Kidney glomerular epithelial cell (primary cell): ENCODE data around the gene ULK3.

Experiments used
- DNase-seq: peaks from one replicate; lab custom pipeline; 2025; lab: John Stamatoyannopoulos, UW

ULK3 gene

DNA sequence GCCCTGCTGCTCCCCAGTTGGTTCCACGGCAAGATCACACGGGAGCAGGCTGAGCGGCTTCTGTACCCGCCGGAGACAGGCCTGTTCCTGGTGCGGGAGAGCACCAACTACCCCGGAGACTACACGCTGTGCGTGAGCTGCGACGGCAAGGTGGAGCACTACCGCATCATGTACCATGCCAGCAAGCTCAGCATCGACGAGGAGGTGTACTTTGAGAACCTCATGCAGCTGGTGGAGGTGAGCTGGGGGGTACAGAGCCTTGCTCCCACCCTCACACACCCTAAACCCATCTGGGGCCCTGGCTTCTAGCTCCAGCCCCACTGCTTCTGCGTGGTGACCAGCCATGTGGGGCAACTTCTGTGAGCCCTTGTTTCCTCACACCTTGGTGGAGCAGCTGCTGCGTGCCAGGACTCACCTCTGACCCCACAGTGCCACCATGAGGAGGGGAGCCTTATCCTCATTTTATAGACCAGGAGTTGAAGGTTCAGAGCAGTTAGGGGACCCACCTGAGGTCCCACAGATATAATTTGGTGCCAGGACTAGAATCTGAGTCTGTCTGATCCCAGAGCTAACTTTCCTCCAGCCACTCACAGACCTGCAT, 43.6 kb downstream of the ULK3 start:
- DNase-seq: no peak

DNA sequence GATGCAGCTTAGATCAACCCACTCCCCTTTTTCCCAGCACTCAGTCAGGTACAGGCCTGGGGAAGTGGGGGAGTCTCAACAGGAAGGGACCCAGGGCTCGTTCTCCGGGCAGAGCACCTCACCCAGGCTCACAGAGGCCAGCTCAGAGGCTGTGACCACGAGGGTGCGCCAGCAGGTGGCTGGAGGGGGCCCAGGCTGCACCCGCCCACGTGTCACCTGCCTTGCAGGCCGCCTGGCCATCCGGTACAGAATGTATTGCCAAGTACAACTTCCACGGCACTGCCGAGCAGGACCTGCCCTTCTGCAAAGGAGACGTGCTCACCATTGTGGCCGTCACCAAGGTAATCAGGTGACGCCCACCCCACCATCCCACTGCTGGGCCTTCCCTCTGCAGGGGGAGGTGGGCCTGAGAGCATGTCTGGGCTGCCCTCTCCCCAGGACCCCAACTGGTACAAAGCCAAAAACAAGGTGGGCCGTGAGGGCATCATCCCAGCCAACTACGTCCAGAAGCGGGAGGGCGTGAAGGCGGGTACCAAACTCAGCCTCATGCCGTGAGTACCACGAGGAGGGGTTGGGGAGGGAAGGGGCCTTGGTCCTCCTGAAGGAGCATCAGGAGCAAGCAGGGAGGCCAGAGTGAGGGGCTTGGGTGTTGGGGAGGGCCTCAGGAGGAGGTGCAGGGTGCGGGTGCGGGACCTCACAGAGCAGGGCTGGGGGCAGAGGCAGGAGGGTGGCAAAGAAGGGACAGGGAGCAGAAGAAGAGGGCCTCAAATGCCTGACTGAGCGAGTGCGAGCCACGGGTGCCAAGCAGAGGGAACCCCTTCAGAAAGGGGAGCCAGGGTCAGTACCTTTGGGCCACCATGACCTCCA, 44.3 kb downstream of the ULK3 start:
- no peak for DNase-seq

DNA sequence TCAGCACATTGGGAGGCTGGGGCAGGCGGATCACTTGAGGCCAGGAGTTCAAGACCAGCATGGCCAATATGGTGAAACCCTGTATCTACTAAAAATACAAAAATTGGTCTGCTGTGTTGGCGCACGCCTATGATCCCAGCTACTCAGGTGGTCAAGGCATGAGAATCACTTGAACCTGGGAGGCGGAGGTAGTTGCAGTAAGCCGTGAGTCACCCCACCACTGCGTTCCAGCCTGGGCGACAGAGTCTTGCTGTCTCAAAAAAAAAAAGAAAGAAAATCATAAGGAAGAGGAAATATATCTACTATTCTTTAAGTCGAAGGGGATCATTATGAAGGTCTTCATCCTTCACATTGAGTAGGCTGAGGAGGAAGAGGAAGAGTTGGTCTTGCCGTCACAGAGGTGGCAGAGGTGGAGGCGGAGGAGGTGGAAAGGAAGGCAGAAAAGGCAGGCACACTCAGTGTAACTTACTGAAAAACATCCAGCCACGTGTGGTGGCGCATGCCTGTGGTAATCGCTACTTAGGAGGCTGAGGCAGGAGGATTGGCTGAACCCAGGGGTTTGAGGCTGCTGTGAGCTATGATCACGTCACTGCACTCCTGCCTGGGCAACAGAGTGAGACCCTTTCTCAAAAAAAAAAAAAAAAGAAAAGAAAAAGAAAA, 46.9 kb downstream of the ULK3 start:
- DNase-seq: no peak

DNA sequence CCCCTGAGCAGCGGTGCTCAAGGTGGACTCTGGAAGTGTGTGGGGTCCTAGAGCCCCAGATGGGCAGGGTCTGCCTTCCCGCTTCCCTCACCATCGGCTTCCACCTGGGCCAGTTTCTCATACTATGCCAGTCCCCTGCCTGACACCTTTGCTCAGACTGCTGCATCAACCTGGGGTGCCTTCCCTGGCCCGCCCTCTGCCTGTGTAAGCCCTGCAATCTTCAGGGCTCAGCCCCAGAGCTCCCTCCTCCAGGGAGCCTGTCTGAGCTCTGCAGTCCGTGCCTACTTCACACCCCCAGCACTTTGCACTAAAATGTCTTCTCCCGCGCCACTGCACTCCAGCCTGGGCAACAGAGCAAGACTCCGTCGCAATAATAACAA, 48.0 kb downstream of the ULK3 start:
- no peak for DNase-seq

DNA sequence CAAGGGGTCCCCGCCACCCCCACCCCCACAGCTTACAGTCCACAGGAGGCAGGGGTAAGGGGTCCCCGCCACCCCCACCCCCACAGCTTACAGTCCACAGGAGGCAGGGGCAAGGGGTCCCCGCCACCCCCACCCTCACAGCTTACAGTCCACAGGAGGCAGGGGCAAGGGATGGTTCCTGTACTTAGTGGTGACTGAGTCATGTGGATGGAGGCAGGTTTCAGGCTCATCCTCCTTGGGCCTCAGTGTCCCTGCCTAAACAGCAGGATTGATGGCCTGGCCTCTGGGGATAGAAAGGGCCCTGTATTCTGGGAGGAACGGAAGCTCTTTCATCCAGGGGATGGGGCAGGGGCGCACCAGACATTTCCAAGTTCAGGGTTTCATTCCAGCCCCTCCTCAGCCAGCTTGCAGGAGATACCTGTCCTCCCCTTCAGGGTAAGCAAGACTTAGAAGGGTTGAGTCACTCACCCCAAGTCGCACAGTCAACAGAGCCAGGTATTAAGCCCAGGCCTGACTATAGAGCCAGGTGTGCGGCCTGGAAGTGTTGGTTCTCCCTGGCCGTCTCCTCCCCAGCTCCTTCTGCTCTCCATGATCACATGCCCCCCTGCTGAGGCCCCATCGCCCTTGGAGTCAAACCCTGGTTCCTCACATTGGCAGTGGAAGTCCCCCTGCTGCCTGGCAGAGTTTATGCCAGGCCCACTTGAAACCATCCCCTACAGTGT, 48.5 kb downstream of the ULK3 start:
- DNase-seq: no peak

DNA sequence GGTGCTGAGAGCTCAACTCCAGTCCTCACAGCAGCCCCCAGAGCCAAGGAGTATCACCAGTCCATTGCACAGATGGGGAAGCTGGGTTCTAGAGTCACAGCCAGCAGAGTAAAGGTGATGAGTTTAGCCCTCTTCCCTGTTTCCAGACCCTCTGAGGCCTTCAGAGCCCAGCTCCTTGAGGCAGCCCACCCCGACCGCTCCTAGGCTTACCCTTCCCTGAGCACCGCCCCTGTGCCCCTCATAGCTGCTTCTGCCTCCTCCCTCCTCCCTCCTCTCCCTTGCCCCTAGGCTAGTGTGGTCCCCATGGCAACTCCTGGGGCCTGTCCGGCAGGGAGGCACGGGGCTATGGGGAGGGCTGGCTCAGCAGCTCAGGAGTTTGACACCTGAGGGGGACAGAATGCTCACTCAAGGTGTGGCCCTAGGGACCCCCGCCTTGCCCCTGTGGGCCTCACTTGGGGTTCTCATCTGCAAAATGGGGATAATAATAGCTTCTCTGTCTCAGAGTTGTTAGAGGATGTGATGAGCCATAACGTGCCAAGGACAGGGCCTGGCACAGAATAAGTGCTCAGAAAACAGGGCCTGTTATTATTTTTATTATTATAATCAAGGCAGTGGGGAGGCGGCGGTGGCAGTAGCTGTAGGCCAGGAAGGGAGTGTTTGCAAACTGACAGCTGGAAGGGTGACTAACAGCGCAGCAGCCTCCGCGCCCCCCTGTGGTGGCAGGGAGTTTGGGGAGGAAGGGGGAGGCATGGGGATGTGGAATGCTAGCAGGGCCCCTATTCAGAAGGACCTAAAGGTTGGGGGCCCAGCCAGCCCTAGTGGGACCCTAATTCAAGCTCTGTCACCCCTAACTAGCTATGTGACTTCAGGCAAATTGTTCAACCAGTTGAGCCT, 49.6 kb downstream of the ULK3 start:
- DNase-seq: no peak

DNA sequence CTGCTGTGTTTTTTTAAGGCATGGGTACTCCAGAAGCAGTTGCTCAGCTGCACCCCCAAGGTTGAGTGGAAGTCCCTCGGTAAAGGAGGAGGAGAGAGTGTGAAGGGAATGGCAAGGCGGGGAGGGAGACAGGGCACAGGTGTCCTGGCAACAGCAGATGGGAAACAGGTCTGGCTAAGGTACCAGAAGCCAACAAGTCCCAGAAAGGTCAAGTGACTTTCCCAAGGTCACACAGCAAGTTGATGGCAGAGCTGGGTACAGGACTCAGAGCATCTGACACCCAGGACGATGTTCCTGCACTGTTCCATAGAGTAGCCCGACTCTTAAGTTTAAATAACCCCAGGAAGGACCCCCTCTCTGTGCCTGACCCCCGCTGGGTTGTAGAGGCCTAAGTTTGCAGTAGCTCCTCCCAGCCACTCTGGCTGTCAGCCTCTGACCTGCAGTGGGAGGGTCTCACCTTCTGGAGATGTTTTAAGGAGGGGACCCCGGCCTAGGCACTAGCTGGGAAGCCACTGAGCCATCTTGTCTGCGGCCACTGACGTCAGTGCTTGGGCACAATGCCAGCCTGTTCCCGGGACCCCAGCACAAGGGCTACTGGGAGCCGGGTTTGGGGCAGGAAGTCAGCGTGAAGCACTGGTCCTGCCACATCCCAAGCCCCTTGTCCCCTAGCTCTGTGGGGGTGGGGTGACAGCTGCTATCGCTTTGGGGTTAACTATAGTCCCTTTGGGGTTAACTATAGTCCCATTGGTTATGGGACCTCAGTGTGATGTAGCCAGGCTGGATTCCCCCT, 50.5 kb downstream of the ULK3 start:
- DNase-seq: no peak

DNA sequence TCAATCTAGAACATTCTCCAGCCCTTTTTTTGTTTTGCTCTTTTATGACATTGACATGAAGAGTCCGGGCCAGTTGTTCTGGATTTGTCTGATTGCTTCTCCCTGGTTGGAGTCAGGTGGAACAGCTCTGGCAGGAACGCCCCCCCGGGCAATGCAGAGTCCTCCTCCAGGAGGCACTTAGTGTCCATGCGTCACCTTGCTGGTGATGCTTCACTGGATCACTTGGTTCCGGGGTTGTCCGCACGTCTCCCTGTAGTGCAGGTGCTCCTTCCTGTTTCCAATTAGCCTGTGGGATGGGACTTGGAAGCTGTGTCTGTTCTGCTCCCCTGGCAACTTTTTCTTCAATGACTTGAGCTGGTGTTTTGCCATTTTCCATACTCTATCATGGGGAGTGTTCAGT, 51.3 kb downstream of the ULK3 start:
- DNase-seq: no peak

DNA sequence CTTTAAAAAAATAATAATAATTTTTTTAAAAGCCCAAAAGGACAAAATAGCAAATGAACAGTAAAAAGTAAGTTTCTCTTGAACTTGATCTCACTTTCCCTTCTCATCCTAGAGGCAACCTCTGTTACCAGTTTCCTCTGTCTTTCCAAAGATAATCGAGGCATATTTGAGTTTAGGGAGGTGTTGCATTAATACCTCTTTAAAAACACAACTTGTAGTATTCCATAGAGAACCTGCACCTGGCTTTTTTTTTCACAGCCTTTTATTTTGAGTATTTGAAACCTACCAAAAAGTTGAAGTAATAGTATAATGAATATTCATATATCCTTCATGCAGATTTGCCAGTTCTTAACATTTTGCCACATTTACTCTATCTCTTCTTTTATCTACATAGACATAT, 51.9 kb downstream of the ULK3 start:
- DNase-seq: no peak

DNA sequence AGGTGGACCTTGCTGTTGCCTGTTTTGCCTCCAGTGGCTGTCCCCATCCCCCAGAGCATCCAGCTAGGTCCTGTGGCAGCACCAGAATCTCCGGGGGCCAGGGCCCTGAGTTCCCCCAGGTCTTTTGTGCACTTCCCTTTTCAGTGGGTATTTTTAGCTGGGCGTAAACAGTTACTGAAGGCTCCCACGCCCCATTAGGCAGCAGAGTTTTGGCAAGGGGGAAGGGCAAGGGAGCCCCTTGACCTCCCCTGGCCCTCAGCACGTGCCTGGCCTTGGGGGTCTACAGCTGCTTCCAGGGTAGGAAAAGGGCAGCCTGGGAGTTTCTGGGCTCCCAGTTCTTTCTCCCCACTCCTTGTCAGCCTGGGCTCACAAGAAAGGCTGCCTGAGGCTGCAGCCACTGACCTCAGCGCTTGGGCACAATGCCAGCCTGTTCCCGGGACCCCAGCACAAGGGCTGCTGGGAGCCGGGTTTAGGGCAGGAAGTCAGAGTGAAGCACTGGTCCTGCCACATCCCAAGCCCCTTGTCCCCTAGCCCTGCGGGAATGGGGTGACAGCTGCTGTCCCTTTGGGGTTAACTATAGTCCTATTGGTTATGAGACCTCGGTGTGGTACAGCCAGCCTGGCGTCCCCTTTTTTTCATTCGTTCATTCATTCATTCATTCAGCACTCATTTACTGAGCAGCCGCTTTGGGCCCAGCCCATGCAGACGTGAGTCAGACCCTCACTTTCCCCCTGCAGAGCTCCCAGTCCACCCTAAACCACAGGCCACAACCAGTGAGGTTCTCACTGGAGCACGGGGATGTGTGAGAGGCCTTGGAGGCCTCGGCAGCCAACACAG, 52.7 kb downstream of the ULK3 start:
- peak; percentile 22 for DNase-seq

DNA sequence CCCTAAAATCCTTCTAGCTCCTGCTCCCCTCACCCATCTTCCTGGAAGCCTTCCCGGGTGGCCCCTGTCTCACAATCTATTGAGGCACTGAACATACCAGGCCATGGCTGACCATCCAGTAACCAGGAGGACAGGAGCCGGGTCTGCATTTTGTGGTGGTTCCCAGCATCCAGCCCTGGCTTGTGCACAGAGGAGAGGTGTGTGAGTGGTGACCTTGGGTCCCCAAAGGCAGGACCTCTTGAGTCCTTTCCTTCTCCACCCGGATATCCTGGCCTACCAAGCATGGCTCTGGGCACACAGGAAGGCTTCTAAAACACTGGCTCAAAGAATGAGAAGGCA, 53.2 kb downstream of the ULK3 start:
- no peak for DNase-seq

DNA sequence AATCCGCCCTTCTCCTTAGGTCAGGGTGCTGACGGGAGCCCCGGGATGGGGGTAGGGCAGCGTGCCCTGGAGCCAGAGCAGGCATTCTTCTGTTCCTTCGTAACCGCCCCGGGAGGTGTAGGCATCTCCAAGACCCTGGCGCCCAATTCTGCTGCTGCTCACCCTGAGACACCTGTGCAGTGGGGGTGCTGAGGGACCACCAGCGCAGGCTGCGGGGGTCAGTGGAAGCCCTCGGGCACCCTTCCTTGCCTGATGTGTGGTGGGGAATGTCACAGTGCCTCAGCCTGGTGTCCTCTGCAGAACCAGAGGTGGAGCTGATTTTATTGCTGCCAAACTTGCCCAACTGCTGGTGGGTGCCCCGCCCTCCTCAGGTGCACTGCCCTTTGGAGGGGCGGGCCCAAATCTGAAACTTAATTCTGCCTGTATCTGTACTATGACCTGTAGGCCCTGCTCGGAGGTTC, 53.8 kb downstream of the ULK3 start:
- no peak for DNase-seq

DNA sequence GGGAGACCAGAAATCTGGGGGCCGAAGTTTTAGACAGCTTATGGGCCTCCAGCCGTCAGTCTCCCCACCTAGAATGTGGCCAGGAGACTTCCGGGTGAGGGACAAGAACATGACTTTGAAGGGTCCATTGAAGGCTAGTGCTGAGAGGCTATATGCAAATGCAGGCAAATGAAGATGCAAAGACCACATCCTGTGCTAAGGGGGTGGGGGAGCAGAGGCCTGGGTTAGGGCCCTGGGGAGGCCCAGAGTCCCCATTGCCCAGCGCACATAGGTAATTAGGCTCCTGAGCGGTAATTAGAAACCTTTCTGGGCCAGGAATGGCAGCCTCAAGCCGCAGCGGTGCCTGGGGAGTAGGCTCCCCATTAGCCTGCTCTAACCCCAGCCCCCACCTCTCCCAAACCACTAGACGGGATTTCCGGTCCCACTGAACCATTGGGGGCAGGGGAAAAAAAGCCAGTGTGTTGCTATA, 54.2 kb downstream of the ULK3 start:
- no peak for DNase-seq

DNA sequence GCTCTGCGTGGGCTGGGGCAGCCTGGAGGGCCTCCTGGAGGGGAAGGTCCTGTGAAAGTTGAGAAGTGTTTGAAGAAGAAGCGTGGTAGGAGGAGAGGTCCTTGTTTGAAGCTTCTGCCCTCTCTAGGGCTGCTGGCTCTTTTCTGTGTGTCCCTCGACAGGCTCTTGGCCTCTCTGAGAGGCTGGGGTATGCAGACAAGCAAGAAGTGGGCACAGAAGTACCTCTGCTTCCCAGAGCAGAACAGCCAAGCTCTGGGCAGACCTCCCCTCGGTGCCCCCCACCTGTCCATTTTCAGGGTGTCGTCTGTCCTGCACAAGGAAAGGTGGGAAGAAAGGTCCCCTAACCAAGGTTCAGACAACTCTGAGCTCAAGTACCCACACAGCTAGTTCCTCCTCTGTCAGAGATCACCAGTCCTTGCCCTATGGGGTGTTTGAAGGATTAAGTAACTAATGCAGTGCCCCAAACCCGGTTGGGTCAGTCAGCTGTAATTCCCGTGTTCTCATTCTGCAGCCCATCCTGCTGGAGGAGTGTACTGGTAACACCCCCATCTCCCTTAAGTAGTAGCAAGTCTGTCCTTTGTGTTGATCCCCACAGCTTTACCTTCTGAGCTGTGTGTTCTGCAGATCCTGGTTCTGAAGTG, 54.8 kb downstream of the ULK3 start:
- DNase-seq: no peak

DNA sequence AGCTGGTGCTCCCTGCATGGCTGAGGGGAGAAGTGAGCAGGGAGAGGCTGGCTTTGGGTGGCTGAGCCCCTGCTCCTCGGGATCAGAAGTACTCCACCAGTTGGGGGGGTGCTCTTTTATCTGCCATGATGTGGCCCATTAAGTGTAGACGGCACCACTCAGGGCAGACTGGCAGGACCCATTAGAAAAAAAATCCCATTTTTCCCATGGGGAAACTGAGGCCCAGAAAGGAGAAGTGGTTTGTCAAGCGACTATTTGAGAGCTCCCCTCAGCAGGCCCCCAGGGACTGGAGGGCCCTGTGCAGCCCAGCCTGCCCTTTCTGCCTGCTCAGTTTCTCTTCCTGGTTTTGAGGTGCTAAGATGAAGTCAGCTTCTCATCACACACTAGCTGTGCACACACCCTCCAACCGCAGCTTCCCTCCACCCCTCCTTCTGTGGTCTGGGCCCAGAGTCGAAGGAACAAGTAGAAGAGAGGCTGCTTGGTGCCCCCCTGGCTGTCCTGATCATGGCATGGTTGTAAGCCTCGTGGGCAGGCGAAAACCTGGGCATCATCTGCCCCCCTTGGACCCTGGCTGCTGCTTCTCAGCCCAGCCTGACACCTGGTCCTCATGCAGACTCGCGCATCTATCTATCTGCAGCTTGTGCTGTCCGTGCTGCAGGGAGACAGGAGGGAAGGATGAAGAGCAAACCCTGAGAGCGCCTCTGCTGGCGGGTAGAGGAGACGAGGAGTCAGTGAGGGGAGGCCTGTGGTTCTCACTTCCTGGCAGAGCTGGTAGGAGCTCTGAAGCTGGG, 55.5 kb downstream of the ULK3 start:
- DNase-seq: no peak

DNA sequence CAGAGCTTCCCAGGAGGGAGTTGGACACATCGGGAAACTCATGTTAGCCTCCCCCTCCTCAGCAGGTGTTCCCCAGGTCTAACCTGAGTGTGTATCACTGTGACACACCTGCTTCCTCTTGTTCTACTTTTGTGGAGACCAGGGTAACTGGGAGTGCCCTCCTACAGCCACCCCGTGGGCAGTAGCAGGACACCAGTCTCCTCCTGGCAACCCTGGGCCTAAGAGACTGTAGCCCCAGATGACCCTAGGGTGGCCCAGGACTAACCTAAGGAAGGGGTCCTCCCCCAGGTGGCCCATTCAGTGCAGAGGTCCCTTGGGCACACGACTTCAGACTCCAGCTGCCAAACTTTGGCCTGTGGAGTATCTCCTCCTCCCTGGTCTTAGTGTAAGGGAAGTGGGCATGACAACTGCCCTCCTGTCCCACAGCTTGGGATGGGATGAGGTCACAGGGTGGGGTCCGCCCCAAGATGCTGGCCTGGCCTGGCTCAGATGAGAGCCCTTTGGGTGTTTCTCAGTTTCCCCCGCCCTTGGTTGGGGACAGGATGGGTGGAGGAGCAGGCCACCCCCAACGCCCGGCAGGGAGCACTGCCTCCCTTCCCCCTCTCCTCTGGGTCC, 56.3 kb downstream of the ULK3 start:
- DNase-seq: no peak
